HG02943 (cell line): Measurements from ENCODE around the gene LRRC40.
"Not testable (repeated sequence)": the region's sequence is repeated elsewhere in the genome, so short reads cannot be mapped to it uniquely, and the experiment has no call there.

Experiments used
- ATAC-seq: cut with Tn5 transposase; IDR thresholded peaks from one replicate; pipeline ENCODE4 v1.9.1; 2021; ENCODE audit warnings: mild to moderate bottlenecking, low read depth, moderate library complexity; ENCODE audit not compliant: unreplicated experiment

Gene LRRC40

DNA sequence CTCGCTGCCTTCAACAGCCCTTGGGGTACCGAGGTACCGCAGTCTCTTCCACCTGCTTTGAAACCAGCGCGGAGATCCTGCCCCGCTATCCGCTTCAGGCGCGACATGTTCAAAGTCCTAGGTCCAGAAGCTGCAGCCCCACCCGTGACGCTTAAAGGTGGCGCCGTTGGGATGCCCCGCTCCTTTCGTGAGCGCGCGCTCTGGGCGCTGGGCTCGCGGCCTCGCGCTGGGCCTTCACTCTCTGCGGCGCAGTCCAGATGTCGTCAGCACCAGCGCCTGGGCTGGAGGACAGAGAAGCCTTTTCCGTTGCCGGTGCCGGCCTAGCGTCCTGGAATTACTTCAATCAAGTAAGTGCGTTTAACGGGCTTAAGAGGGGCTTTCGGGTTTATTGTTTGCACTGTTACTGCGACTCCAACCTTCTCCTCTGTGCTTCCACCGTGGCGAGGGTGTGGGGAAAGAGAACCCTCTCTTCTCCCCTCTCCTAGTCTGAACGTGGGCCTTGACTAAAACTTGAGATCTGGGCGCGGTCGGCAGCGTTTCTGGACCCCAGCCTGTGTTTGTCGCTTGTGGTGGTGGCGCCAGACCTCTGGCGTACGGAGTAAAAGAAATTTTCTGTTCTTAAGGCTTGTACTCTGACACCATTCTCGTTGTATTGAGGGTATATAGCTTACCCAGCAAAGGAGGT, at the start of gene LRRC40:
Gene LRRC40 (minus strand): TSS at position 146 of the 685 bp plus-strand sequence. CDS start 39 bp downstream, at position 107.
- ATAC-seq = peak; percentile 82

DNA sequence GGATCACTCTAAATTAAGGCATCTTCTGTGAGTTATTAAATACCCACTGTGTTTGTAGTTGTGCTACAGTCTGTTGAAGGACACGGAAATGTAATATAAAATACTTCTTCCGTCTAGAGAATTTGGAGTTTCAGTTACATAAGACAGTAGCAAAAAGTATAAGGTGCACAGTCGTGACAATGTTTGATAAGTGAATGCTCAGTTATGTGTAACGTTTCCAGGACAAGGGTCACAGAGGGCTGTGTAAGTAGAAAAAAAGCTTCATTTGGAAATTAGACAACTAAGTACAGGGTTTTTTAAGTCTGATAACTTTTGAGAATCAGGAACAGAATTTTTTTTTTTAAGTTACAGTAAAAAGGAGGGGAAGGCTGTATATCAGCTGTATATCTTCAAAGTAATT, 43.4 kb upstream of the LRRC40 start:
- ATAC-seq = no peak

DNA sequence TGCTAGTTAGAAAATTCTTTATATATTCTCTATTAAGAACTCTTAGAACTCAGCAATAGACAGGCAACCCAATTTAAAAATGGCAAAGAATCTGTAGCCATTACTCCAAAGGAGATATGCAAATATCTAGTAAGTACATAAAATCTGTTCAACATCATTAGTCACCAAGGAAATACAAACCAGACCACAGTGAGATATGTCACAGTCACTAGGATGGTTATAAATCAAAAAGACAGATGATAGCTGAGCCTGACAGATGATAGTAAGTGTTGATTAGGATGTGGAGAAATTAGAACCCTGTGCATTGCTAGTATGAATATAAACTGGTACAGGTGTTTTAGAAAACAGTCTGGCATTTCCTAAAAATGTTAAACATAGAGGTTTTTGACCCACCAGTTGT, 42.4 kb upstream of the LRRC40 start:
- no peak for ATAC-seq

DNA sequence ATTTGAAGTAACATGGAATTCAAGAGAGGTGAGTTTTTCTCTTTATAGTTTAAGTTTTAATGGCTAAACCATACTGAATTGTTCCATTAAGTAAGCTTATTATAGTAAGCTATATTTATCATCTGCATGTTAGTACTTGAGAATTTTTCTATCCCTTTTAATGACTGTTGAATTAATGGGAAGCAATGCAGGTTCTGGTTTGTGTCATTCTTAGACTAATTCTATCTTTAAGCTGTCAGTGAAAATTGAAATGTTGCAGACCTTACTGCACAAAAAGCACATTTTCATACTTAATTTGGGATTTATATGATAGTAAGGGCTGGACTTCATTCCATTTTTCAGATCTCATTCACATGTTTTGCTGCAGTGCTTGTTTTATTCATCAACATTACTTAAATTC, 41.7 kb upstream of the LRRC40 start:
- ATAC-seq = no peak

DNA sequence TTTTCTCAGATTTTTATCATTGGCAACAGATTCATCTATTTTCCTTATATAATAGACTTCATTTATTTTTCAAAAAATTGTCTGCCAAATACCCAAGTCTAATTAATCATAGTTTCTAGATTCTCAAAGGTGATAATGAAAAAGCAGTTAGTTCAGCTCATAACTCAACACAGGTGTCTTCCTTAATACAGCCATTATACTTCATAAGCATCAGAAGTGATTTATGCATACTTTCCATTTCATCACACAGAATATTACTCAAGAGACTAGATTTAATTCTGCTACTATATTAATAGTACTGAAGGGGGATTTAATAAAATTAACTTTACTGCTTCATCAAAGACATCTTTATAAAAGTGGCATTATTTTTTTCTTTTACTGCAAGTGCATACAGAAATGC, 34.6 kb upstream of the LRRC40 start:
- no peak for ATAC-seq

DNA sequence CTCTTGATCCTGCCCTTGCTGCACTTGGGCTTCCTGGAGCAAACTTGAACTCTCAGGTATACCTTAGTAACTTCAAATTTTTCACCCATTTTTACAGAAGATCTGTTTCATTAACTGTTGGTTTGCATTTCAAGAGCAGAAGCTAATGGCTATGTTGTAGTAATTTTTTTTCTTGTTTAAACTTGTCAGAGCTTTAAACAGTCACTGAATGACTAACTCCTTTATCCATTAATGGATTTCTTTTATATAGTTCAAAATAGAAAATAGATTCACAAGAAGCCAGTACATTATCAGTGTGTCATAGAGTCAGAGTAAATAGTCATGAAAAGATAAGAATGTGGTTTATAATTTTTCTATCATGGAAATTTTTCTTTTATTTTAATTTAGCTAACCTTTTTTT, 29.4 kb upstream of the LRRC40 start:
- no peak for ATAC-seq

DNA sequence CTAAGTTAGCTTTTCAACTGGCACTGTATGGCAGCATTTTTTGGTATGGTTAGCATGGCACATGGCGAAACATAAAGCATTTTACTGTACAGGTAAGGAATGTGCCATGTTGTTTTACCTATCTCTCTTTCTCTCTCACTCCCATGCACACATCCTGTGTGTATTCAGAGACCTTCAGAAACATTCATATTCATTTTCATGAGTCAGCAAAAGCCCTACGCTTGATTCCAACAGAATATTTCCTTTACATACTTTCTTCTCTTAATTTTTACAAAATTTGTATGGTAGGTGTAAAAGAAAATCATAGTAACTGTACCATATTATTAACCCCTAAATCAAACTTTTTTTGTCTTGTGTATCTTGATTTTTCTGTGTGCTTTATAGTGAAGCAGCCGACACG, 26.1 kb upstream of the LRRC40 start:
- ATAC-seq = no peak

DNA sequence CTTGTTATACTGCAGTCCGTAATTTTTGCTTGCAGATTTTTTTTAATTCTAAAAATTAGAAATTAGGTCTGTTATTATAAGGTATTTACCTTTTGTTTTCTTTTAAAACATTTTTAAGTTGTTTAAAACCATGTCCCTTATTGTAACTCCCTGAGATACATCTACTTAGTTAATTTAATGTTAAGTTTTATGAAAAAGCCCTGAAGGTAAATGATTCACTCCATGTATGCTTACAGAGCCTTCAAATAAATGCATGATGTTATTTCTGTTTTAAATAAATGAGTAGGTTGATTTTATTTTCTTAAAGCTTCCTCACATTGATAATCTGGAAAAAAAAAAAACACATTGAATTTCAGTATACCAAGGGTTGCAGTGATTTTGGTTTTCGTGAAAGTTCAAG, 23.3 kb upstream of the LRRC40 start:
- no peak for ATAC-seq

DNA sequence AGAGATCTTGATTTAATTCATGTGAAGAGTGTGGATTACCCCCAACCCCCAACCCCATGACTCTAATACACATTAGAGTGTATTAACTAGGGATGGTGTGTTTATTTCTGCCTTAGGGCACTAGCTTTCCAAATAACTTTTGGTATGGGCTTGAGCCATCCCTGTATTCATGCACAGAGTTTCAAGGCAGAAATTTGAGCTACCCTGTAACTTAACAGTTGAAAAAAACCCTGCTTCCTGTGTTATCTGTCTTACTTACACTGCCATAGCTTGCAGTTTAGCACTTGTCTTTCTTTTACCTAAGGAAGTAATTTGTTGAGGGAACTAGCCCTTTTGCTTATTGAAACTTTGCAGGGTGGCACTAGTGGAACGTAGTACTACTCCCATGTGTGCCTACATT, 22.1 kb upstream of the LRRC40 start:
- no peak for ATAC-seq

DNA sequence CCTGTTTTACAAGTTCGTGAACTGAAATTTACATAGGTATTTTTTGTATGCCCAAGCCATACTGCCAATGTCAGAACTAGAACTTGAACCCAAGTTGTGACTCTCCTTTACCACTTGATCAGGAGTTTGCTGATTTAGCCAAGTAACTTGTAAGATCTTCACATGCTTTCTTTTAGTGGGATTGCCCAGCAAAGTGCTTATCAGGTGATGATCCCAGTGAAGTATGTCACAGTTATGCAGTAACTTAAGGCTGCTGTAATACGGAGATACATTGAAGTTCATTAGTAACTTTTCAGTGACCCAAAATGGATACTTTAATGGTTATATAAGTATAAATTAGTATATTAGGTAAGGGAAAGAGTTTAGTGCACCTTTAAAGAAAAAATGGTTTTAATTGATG, 19.6 kb upstream of the LRRC40 start:
- ATAC-seq = no peak

DNA sequence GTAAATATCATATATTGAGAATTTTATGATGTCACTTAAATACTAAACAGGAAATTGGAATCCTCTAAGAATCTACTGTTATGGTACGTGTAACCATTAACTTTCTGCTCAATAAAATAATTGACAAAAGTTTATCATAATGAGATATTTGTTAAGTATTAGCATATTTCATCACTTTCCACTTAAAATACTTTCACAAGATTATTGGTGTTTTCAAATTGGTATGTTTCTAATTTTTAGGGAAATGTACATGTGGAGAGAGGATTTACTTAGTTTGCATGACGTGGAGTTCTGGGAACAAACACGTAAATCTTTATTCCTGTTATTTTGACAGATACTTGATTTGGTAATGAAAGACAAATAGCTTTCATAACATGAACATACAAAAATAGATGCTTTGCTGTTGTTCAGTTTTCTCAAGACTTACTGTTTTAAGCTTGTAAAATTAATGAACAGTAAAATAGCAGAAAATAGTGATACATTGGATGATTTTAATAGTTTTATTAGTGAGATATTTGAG, 17.4 kb upstream of the LRRC40 start:
- no peak for ATAC-seq

DNA sequence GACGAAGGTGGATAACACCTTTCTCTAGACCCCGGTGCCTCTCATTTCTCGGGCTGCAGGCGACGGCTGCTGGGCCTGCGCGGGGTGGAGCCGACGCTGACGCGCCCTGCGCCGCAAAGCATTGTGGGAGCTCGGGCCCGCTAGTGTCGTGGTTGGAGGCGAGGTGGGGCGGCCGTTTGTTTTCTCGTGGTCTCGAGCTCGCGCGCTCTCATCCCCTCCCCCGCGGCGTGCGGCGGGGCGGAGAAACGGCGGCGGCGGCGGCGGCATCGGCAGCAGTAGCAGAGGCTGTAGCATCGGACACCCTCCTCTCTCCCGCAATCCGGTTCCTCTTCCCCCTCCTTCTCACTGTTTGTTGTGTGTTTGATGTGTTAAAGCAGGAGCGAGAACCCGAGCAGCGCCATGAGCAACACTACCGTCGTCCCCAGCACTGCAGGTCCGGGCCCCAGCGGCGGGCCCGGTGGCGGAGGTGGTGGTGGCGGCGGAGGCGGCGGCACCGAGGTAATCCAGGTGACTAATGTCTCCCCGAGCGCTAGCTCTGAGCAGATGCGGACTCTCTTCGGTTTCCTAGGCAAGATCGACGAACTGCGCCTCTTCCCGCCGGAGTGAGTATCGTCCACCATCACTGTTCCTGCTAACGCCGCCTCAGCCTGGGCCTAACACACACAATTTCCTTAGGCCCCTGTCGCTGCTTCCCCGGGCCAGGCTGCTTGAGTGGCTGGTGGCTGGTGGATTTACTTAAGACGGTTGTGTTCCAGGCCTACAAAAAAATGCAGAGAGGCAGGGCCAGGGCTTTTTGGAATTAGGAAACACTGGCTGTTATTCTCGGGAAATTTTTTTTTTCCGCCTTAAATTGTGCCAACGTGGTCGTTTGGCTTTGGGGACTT, 16.1 kb upstream of the LRRC40 start, which contains the start of gene SRSF11:
Gene SRSF11 (plus strand): TSS at position 143 of the 884 bp plus-strand sequence. CDS start 257 bp downstream, at position 400.
- peak; percentile 96 for ATAC-seq

DNA sequence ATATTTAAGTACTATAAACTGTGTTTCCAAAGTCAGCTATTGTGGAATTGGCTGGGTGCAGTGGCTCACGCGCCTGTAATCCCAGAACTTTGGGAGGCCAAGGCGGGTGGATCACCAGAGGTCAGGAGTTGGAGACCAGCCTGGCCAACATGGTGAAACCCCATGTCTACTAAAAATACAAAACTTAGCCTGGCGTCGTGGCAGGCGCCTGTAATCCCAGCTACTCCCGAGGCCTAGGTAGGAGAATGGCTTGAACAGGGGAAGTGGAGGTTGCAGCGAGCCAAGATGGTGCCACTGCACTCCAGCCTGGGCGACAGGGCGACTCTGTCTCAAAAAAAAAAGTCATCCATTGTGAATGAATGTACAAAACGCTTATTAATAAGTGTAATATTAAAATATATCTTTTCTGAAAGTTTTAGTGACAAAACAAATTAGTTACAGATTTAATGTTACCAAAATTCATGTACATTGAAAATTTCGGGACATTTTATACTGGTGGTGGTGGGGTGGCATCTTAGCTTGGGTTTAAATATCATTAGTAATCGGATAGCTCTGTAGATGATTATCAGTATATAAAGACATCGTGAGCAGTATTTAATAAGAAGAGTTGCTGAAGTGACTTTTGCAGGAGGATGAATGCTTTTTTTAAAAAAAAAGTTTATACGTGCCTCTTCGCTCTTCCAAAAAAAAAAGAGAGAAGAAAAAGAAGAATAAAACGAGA, 15.3 kb upstream of the LRRC40 start:
- peak; percentile 6 for ATAC-seq

DNA sequence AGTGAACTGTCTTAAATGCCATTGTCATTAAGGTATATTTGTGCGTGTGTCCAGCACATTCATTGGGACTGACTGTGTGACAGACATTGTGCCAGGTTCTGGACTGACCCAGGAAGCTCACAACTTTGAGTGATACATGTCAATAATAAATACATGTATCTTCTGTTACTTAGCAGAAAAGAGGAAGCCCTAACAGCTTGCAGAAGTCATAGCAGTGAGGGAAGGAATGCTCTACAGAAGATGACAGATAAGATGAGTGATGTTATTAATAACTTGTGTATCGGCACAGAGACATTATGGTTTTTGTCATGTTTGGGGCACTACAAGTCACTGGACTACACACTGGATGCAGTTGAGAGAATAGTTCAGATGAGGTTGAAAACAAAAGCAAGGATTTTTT, 14.6 kb upstream of the LRRC40 start:
- ATAC-seq = no peak

DNA sequence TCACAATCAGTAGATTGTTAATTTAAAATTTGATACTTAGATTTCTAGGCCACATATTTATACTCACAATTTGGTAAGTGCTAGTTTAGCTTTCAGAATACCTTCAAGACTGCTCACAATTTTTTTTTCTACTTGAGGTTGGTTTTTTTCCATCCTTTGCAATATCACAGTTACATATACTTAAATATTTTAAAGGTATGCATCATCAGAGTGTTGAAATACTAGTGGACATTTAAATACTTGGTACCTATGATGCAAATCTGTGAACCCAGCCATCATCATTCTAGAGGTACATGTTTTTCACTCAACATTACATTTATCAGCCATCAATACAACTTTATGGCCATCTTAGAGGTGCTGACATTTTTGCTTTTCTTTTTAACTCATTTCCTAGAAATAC, 6.2 kb upstream of the LRRC40 start:
- no peak for ATAC-seq

DNA sequence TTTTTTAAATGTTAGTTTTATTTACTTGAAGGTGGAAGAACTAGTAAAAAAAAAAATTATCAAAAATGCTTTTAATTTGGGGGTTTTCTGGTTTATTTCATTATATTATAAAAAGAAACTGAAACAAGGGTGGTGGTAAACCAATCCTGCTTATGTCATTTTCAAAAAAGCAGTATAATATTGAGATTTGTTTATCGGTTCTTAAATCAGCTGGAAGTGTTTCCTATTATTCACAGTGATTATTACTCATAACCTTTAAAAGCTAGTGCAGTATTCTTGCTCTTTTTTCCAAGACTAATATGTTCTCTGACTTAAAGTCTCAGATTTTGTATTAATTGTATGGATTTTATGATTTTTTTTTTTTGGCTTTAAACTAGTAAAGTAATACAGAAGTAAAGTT, 5.4 kb upstream of the LRRC40 start:
- ATAC-seq = no peak

DNA sequence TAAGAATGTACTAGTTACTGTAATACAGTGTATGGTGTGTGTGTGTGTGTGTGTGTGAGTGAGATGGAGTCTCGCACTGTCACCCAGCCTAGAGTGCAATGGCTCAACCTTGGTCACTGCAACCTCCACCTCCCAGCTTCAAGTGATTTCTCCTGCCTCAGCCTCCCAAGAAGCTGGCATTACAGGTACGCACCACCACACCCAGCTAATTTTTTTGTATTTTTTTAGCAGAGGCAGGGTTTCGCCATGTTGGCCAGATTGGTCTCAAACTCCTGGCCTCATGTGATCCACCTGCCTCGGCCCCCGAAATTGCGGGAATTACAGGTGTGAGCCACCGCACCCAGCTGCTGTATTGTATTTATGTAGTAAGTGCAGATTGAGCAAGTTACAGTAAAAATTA, 2.9 kb upstream of the LRRC40 start:
- ATAC-seq = no peak

DNA sequence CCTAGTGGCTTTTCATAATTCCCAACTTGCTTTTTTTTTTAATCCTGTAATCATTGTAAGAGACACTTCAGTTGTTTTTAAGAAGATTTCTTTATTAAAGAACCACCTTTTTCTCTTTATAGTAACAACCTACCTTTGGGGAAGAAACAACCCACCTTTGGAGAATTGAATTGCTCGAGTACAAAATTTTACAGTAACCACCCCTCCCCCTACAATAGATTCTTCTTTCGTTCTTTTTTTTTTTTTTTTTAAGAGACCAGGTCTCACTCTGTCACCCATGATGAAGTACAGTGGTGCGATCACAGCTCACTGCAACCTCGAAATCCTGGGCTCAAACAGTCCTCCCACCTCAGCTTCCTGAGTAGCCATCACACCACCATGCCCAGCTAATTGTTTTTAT, 2.1 kb upstream of the LRRC40 start:
- no peak for ATAC-seq

DNA sequence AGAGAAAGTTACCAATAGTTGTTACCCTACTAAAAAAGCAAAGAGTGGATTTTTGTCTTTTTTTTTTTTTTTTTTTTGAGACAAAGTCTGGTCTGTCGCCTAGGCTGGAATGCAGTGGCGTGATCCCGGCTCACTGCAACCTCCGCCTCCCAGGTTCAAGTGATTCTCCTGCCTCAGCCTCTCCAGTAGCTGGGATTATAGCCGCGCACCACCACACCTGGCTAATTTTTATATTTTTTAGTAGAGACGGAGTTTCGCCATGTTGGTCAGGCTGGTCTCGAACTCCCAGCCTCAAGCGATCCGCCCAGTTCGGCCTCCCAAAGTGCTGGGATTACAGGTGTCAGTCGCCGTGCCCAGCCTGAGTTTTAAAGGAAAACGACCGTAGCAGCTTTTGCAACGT, 1.5 kb upstream of the LRRC40 start:
- not testable (repeated sequence) for ATAC-seq

DNA sequence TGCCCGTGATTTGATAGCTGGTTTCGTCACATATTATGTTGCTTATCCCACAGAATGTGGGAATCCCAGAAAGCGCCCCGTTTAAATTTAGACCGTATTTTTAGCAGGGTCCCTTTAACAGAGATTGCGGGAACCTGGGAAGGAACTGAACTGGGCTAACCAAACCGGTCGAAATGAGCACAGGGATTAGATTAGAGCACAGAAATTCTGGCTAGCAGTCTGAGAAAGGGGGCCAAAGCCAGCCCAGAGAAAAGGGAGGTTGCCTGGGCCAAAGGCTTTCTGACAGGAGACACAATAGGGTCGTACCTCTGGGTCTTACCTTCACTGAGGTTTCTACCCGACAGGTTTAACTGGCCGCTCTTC, 327 bp downstream of the LRRC40 start:
- peak; percentile 29 for ATAC-seq

DNA sequence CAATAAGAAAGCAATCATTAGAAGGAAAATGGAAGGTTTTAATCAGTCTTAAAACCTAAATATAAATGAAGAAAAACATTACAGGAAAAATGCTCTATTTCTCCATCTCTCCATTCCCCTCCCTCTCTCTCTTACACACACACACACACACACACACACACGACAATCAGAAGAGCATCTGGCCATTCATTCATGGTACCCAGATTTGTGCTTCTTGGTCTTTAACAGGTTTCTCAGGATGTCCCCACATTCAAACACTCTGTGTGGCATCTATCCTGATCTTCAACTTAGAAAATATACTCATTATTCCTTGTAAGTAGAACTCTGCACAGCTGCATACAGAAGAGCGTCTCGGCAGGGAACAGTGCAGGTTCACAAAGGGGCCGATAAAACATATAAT, 779 bp downstream of the LRRC40 start:
- ATAC-seq = no peak
